Suppressor macrophage treated with lipopolysaccharide for 1 hour (primary cell): ENCODE results near the gene ASPHD1.

Source experiments
- DNase-seq, 3 donors: peaks; one replicate each; pipeline ENCODE4 v3.0.0-alpha.2; 2020 to 2022

The ASPHD1 gene

DNA sequence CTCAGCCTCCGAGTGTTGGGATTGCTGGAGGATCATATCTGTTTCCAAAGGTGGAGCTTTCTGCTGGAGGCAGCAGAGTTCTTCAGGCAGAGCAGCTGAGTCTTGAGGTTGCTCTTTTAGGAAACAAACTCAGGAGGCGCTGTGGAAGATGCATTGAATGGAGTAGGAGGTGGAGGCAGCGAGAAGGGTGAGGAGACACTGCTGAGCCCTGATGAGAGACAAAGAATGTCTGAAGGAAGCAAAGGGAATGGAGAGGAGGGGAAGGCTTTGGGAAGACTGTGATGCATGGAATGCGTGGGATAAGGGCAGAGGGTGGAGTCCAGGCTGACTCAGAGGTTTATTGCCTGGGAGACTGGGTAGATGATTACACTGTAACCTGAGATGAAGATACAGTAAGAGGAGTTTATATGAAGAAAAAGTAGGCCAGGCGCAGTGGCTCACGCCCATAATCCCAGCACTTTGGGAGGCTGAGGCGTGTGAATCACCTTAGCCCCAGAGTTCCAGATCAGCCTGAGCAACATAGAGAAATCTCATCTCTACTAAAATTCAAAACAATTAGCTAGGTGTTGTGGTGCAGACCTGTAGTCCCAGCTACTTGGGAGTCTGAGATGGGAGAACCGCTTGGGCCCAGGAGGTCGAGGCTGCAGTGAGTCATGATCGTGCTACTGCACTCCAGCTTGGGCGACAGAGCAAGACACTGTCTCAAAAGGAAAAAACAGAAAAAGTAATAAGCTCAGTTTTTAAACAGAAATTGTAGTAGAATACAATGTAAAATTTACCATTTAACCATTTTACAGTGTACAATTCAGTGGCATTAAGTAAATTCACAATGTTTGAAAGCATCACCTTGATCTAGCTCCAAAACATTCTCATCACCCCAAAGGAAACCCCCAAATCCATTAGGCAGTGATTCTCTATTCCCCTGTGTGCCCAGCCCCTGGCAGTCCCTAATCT is 43.8 kb downstream of the ASPHD1 start:
- no peak for DNase-seq

DNA sequence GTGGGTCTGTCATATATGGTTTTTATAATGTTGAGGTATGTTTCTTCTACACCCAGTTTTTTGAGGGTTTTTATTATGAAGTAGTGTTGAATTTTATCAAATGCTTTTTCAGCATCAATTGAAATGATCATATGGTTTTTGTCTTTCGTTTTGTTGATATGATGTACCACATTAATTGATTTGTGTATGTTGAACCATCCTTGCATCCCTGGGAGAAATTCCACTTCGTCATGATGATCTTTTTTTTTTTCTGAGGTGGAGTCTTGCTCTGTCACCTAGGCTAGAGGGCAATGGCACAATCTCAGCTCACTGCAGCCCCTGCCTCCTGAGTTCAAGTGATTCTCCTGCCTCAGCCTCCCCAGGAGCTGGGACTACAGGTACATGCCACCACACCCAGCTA is 47.6 kb downstream of the ASPHD1 start:
- no peak for DNase-seq

DNA sequence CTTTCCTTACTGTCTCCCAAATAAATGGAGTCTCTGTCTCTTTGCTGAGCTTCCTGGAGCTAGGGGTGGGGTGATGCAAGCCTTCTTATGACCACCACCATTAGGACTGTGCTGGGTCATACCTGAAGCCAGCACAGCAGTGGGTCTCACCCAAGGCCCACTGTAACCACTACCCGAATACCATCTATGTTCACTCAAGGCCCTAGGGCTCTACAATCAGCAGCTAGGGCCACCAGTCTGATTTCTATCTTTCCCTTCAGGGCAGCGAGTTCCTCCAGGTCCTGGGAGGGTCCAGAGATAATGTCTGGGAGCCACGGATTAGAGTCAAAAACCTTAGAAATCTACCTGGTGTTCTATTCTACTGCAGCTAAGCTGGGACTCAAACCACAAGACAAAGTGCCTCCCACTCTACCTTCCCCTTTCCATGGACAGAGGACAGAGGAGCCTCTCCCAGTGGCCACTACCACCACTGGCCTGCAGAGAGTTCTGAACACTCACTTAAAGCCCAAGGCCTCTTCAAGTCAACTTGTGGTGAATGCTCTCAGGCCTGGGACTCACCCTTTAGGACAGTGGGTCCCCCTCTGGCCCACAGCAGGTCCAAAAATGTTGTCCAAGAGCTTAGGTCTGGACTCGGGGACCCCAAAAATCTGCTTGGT is 50.6 kb downstream of the ASPHD1 start:
- no peak for DNase-seq

DNA sequence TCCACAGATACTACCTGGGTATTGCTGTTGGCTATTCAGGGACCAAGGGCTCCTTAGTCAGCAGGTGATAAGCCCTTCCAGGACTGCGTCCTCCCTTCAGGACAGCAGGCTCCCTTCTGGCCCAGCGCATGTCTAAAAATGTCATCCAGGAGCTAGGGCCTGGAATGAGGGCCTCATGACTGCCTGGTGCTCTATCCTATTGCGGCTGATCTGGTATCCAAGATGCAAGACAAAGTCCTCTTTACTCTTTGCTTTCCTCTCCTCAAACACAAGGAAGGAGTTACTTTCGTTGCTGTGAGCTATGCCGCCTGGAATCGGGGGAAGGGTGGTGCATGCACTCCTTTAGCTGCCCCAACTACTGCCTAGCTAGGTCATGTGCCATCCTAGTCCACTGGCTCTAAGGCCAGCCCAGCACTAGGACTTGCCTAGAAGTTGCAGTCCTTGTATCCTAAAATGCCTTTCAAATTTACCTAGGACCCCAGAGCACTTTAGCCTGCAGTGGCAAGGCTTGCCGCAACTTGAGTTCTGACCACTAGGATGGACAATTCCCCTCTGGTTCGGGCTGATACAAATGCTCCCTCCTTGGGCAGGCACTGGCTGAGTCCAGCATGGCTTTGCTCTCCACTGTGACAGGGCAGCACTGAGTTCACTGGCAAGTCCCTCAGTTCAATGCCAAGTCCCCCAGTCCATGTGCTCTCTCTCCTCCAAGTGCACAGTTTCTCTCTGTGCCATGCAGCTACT is 51.5 kb downstream of the ASPHD1 start:
- no peak for DNase-seq
